Pancreas (tissue), 10 donors: Measurements from ENCODE around the gene PLCE1. TPM values are rescaled to one million over a fixed set of nuclear protein-coding genes. Genes with fewer than 3 reads are reported as not detected.

Experiments used
- ATAC-seq, 4 donors: fragments of 200-7000 bp; cut with Tn5 transposase; one replicate each; pipeline versions ENCODE4 v1.8.0 to v1.9.1; 2020; ENCODE audit warnings: mild to moderate bottlenecking in 4 of 4, moderate library complexity in 4 of 4
- DNase-seq, 6 donors: peaks; one replicate each; pipeline ENCODE4 v3.0.0-alpha.2; 2020
- FAIRE-seq: peaks from 2 replicates; lab custom pipeline; 2012; peaks lifted over from hg19 to GRCh38; lab: Jason Lieb, UNC
- H3K27ac ChIP-seq, 4 donors: fragments of 200-600 bp; sonication (generic); 1 replicate in 3 of 4; 2 replicates in 1 of 4; pipeline versions ENCODE4 v1.5.0 to v1.8.0; 2020
- H3K27me3 ChIP-seq, 4 donors: fragments of 200-600 bp; one replicate each; pipeline ENCODE4 v1.8.0; 2021
- H3K36me3 ChIP-seq, 3 donors: fragments of 200-600 bp; sonication (generic) in 1 of 3; one replicate each; pipeline versions ENCODE4 v1.5.0 to v1.8.0; 2020 to 2021
- H3K4me1 ChIP-seq, 3 donors: fragments of 200-600 bp; one replicate each; pipeline ENCODE4 v1.8.0; 2021
- H3K4me3 ChIP-seq, 4 donors: fragments of 200-600 bp; sonication (generic) in 2 of 4; one replicate each; pipeline versions ENCODE4 v1.5.0 to v1.8.0; 2020 to 2021
- H3K9me3 ChIP-seq, 4 donors: fragments of 200-600 bp; one replicate each; pipeline ENCODE4 v1.8.0; 2021
- WGBS, 2 donors: extraction: QIAGEN DNeasy Blood & Tissue Kit; methylation state at CpG; one replicate each; pipeline ENCODE4 v1.1.7; 2013; 5-methylcytosine and 5-hydroxymethylcytosine counted together
- intact Hi-C, 3 donors: fragments of 100-400 bp; cut with DNase I; formaldehyde crosslinking; loops; one replicate each; pipeline versions ENCODE4 v1.11.1 to v1.14.2; 2022
- polyA plus RNA-seq, 2 donors: library from polyadenylated mRNA; stranded (reverse); fragments of 200-250 nt; gene quantifications; one replicate each; pipeline ENCODE4 v1.2.3, GENCODE V29; 2013
- total RNA-seq, 6 donors: library from RNA; stranded (reverse); fragmentation: NEBNext Ultra II Directional in 4 of 6; extraction: Animal tissue kit (Norgen Biotek cat#: 25700) in 4 of 6; gene quantifications; one replicate each; pipeline versions ENCODE4 v1.2.1 to v1.2.4, GENCODE V29; 2021 to 2023
- TF ChIP-seq, protein P1 (sequence below), 4 donors: fragments of 200-600 bp; sonication (generic) in 3 of 4; IDR thresholded peaks; one replicate each; pipeline versions ENCODE4 v1.5.0 to v1.8.0; 2021; ENCODE audit warnings: antibody characterized with exemption in 4 of 4
- donor health status: healthy with polysubstance abuse.
- donor health status: DM: no; HTN: no; CAD: no; lungs with moderate emphysema.
- donor health status: DM: no; HTN: no; CAD: no.
- donor health status: control.
- donor health status: control.
- donor health status: Bipolar disorder and iron deficiency.
- donor health status: DM: yes; HTN: yes; CAD: no.
- donor health status: DM: no; HTN: no; CAD: no.
- donor health status: DM: no; HTN: no; CAD: no.
- donor health status: DM: yes; HTN: yes; CAD: no.

Gene PLCE1
- total and polyA plus RNA-seq, 8 donors: 1.8 to 7.2 (median 4.4) TPM

DNA sequence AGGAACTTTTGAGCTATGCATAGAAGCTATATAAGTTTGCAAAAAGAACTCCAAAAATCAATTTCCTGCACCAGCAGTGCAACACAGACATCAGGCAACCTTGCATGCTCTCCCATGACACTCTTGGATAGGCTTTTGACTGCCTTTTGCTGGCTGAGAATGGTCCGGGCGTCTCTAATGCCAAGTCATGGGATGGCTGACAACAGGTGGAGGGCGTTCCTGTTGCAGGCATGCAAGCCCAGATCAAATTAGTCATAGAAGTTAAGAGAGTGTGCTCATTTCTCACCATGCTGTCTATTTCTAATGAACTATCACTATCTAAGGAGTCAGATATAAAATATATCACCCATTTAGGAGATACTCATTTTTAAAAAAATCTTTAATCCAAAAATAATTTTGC is 8.4 kb downstream of the PLCE1 start:
- ATAC-seq: no peak
- DNase-seq: no peak
- no peak overlapping the region for H3K4me3 ChIP-seq
- no peak overlapping the region for H3K27ac ChIP-seq
- H3K27me3 ChIP-seq: no peaks in the 10 kb centered on the region
- peaks cover 1 to 10% (median 8%) of the 10 kb centered on the region in 3 donors for H3K4me1 ChIP-seq
- intact Hi-C loops: no loop called here
- H3K36me3 ChIP-seq: no peaks in the 10 kb centered on the region
- WGBS, 2 donors: 76 to 86% methylated on average over 3 of the region's 3 CpGs
- TF ChIP-seq, protein P1, sequence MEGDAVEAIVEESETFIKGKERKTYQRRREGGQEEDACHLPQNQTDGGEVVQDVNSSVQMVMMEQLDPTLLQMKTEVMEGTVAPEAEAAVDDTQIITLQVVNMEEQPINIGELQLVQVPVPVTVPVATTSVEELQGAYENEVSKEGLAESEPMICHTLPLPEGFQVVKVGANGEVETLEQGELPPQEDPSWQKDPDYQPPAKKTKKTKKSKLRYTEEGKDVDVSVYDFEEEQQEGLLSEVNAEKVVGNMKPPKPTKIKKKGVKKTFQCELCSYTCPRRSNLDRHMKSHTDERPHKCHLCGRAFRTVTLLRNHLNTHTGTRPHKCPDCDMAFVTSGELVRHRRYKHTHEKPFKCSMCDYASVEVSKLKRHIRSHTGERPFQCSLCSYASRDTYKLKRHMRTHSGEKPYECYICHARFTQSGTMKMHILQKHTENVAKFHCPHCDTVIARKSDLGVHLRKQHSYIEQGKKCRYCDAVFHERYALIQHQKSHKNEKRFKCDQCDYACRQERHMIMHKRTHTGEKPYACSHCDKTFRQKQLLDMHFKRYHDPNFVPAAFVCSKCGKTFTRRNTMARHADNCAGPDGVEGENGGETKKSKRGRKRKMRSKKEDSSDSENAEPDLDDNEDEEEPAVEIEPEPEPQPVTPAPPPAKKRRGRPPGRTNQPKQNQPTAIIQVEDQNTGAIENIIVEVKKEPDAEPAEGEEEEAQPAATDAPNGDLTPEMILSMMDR (IDR thresholded peaks at IDR 0.05): no peak
- no peak for FAIRE-seq
- H3K9me3 ChIP-seq: no peaks in the 10 kb centered on the region

DNA sequence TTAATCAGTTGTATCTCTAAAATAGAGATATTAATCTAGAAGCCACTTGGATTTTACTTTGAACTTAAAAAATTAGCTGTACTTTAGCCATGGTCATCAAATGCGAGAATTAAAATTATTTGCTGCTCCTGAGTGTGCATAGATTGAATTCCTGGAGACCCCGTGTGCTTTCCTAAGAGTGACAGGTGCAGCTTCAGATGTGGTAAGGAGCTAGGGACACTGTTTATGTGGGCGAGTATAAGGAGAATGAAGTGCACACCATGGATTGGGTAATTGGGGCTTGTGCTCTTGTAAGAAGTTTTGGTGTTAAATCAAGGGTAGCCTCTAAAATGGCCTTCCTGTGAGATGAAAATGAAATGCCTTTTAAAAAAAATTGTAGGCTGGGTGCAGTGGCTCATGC is 9.8 kb downstream of the PLCE1 start:
- ATAC-seq (no peak), FAIRE-seq (no peak), DNase-seq (no peak)
- peaks cover 8 to 16% (median 15%) of the 10 kb centered on the region in 3 donors for H3K4me1 ChIP-seq
- H3K36me3 ChIP-seq: no peaks in the 10 kb centered on the region
- H3K9me3 ChIP-seq: no peaks in the 10 kb centered on the region
- H3K4me3 ChIP-seq: no peak overlapping the region
- TF ChIP-seq, protein P1 (IDR thresholded peaks at IDR 0.05): no peak
- H3K27me3 ChIP-seq: no peaks in the 10 kb centered on the region
- 90 to 97% methylated on average over 3 of the region's 3 CpGs for WGBS, 2 donors
- intact Hi-C loops: no loop called here
- no peak overlapping the region for H3K27ac ChIP-seq

DNA sequence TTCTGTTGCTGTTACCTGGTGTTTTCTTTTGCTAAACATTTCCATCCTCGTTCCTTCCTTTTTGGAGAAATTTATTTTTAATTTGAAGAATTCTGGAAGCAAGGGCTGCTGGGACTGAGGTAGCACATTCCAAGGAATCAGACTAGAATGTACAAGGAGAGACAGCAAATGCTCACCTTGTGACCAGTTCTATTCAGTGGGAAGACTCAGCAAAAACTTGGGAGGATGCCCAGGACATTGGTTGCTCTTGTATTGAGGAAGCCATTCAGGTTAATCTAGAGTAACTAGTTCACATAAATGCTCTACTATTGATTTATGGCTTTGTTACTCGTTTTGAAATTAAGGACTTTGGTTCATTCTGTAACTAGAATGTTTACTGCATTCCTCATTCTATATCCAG is 11.3 kb downstream of the PLCE1 start:
- Histone ChIP-seq H3K4me1 (peaks cover 8 to 16% (median 15%) of the 10 kb centered on the region in 3 donors), H3K27me3 (no peaks in the 10 kb centered on the region), H3K36me3 (no peaks in the 10 kb centered on the region), H3K9me3 (no peaks in the 10 kb centered on the region), H3K27ac (no peak overlapping the region), H3K4me3 (no peak overlapping the region)
- peak in 1 of 4 donors; percentile 37 for ATAC-seq
- FAIRE-seq: no peak
- intact Hi-C loops: no loop called here
- TF ChIP-seq, protein P1 (IDR thresholded peaks at IDR 0.05): no peak
- WGBS, 2 donors: 33 to 46% methylated on average over 2 of the region's 2 CpGs
- DNase-seq: peak in 1 of 6 donors; percentile 33

DNA sequence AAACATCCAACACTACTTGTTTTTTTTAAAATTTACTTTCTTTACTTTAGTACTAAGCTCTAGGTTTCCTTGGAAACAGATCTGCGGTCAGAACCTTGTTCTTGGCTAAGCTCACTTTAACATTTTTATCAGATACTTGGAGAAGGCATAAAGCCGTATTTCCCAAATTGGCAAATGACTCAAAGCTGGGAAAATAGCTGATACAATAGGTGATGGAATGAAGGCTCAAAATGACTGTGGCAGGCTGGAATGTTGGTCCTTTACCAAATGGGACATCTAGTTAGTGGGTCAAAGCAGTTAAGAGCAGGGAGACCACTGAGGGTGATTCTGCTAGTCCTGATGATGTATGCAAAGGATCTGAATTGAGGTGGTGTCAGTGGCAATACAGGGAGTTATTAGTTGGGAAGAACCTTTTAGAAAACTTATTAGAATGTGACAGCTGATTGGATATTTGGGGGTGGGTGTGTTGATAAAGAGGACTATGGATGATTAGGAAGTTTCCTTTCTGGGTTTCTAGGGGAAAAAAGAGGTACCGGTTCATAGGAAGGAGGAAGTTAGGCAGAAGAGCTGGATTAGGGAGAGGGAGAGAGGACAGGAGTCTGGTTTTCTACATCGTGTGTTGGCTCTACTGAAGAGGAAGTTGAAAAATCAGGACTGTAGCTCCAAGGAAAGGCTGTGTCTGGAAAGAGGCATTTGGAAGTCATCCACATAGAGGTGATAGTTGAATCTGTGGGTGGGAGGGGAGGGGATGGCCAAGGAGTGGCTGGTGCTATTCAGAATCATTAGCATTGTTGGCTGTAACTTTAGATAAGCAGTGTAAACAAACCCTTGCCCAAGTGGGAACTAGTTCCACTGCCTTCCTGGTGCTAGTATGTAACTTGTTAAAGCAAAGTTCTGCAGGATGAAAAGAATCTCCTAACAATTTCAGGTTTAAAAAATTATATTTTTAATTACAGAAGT is 13.1 kb downstream of the PLCE1 start:
- TF ChIP-seq, protein P1 (IDR thresholded peaks at IDR 0.05): no peak
- H3K27me3 ChIP-seq: no peaks in the 10 kb centered on the region
- peaks cover 8 to 16% (median 15%) of the 10 kb centered on the region in 3 donors for H3K4me1 ChIP-seq
- H3K27ac ChIP-seq: peak overlapping the region in 2 of 4 donors; percentile 39 to 50
- H3K4me3 ChIP-seq: no peak overlapping the region
- H3K36me3 ChIP-seq: no peaks in the 10 kb centered on the region
- 13 to 18% methylated on average over 4 of the region's 4 CpGs for WGBS, 2 donors
- no peaks in the 10 kb centered on the region for H3K9me3 ChIP-seq
- ATAC-seq: peak; percentile 88 to 96 (median 94)
- DNase-seq: peak in 3 of 6 donors; percentile 31 to 47 (median 36)
- FAIRE-seq: no peak
- intact Hi-C loops: no loop called here

DNA sequence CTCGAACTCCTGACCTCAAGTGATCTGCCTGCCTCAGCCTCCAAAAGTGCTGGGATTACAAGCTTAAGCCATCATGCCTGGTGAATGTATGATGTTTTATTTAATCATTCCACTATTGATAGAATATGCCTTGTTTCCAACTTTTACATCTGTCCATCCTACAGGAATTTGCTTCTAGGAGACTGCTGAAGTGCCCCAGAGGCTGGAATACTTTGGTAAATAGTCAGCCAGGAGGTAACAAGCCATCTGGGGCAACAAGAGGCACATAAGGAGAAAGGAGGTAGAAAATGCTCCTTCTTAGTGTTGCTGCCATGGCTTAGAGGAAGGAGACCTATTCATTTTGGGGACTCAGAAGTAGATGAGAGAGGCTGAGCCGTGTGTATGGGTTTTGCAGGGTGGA is 14.8 kb downstream of the PLCE1 start:
- TF ChIP-seq, protein P1 (IDR thresholded peaks at IDR 0.05): no peak
- DNase-seq: no peak
- no peak overlapping the region for H3K27ac ChIP-seq
- H3K27me3 ChIP-seq: no peaks in the 10 kb centered on the region
- H3K4me3 ChIP-seq: no peak overlapping the region
- WGBS, 2 donors: 93 to 99% methylated on average over 2 of the region's 2 CpGs
- ATAC-seq: no peak
- intact Hi-C loops: no loop called here
- peaks cover 8 to 16% (median 15%) of the 10 kb centered on the region in 3 donors for H3K4me1 ChIP-seq
- H3K36me3 ChIP-seq: no peaks in the 10 kb centered on the region
- no peaks in the 10 kb centered on the region for H3K9me3 ChIP-seq
- no peak for FAIRE-seq
